Effector CD4-positive, alpha-beta T cell (primary cell): Measurements from ENCODE around the gene CYP21A2.
"Not testable (repeated sequence)": the region's sequence is repeated elsewhere in the genome, so short reads cannot be mapped to it uniquely, and the experiment has no call there.

Experiments
- DNase-seq: peaks from one replicate; pipeline ENCODE4 v3.0.0-alpha.2; 2020

The CYP21A2 gene

DNA sequence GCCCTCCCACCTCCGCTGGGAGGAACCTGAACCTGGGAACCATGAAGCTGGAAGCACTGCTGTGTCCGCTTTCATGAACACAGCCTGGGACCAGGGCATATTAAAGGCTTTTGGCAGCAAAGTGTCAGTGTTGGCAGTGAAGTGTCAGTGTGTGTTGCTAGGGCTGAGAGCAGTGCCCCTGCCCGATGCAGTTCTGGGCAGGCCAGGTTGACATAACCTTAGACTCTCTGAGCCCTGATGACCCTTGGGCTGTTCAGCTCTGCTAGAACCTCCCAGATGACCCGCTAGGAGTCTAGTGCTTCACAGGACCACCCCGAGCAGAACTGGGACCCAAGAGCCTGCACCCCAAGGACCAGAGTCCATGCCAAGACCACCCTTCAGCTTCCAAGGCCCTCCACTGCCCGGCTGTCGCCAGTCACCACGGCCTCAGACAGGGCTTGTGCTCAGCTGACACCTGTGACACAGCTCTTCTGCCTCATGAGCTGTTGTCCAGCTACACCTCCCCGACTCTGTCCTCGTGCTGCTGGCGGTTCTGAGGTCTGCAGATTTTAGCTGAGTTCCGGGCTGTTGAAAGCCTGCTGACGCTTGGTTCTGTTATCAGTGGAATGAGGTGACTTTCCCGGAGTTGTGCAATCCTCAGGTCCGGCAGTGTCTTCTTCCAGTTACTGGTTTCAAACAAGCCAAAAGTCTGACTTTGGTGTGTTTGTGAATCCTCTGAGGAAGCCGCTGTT, 2.8 kb upstream of the CYP21A2 start:
- not testable (repeated sequence) for DNase-seq

DNA sequence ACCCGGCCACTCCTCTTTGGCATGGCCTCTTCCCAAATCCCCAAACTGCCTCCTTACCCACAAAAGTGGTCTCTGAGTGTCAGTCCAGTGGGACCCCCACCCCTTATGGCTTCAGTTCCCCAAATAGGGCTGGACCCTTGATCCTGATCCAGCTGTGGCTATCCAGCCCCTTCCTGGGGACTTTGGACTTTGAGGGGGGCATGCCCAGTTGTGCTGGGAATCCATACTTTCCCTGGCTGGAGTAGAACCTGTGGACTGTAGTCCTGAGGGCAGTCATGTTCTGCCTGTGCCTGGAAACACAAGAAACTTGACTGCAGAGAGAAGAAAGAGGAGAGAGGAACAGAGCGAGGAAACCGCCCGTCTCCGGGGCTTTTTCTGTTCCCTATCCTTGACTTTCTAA, 1.1 kb upstream of the CYP21A2 start:
- not testable (repeated sequence) for DNase-seq

DNA sequence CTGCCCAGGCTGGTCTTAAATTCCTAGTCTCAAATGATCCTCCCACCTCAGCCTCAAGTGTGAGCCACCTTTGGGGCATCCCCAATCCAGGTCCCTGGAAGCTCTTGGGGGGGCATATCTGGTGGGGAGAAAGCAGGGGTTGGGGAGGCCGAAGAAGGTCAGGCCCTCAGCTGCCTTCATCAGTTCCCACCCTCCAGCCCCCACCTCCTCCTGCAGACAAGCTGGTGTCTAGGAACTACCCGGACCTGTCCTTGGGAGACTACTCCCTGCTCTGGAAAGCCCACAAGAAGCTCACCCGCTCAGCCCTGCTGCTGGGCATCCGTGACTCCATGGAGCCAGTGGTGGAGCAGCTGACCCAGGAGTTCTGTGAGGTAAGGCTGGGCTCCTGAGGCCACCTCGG, 663 bp downstream of the CYP21A2 start:
- DNase-seq = not testable (repeated sequence)

DNA sequence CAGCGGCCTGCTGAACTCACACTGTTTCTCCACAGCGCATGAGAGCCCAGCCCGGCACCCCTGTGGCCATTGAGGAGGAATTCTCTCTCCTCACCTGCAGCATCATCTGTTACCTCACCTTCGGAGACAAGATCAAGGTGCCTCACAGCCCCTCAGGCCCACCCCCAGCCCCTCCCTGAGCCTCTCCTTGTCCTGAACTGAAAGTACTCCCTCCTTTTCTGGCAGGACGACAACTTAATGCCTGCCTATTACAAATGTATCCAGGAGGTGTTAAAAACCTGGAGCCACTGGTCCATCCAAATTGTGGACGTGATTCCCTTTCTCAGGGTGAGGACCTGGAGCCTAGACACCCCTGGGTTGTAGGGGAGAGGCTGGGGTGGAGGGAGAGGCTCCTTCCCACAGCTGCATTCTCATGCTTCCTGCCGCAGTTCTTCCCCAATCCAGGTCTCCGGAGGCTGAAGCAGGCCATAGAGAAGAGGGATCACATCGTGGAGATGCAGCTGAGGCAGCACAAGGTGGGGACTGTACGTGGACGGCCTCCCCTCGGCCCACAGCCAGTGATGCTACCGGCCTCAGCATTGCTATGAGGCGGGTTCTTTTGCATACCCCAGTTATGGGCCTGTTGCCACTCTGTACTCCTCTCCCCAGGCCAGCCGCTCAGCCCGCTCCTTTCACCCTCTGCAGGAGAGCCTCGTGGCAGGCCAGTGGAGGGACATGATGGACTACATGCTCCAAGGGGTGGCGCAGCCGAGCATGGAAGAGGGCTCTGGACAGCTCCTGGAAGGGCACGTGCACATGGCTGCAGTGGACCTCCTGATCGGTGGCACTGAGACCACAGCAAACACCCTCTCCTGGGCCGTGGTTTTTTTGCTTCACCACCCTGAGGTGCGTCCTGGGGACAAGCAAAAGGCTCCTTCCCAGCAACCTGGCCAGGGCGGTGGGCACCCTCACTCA, 1.4 kb downstream of the CYP21A2 start:
- not testable (repeated sequence) for DNase-seq

DNA sequence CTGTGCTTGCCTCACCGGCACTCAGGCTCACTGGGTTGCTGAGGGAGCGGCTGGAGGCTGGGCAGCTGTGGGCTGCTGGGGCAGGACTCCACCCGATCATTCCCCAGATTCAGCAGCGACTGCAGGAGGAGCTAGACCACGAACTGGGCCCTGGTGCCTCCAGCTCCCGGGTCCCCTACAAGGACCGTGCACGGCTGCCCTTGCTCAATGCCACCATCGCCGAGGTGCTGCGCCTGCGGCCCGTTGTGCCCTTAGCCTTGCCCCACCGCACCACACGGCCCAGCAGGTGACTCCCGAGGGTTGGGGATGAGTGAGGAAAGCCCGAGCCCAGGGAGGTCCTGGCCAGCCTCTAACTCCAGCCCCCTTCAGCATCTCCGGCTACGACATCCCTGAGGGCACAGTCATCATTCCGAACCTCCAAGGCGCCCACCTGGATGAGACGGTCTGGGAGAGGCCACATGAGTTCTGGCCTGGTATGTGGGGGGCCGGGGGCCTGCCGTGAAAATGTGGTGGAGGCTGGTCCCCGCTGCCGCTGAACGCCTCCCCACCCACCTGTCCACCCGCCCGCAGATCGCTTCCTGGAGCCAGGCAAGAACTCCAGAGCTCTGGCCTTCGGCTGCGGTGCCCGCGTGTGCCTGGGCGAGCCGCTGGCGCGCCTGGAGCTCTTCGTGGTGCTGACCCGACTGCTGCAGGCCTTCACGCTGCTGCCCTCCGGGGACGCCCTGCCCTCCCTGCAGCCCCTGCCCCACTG, 2.3 kb downstream of the CYP21A2 start:
- DNase-seq = not testable (repeated sequence)

DNA sequence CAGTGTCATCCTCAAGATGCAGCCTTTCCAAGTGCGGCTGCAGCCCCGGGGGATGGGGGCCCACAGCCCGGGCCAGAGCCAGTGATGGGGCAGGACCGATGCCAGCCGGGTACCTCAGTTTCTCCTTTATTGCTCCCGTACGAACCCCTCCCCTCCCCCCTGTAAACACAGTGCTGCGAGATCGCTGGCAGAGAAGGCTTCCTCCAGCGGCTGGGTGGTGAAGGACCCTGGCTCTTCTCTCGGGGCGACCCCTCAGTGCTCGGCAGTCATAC, 2.8 kb downstream of the CYP21A2 start:
- DNase-seq = not testable (repeated sequence)

DNA sequence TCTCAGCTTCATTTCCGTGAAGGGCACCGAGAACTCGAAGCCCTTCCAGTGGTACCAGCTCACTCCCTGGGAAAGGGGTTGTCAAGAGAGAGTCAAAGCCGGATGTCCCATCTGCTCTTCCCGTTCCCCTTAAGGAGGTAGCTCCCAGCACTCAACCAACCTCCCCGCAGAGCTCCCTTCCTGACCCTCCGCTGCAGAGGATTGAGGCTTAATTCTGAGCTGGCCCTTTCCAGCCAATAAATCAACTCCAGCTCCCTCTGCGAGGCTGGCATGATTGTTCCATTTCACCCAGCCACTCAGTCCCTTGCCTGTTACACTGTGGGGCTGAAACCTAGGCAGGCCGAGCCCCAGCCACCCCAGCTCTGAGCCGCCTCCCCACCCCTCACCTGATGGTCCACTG, 3.2 kb downstream of the CYP21A2 start:
- DNase-seq = not testable (repeated sequence)

DNA sequence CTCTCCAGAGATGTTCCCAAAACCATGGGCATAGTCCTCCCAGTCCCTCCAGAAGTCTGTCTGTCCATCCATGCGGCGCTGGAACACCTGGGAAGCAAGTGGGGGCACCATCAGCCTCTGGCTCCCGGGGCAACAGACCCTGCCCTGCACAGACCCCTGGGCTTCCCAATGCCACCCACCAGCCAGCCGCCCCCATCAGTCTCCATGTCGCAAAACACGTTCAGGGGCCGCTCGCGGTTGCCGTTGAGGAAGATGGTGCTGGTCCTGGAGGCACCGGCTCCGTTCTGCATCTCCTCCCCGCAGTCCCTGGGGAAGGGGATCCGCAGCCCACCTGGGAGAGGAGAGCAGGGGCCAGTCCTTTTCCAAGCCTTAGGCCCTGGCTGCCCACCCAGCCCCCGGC, 4.1 kb downstream of the CYP21A2 start:
- DNase-seq = not testable (repeated sequence)

DNA sequence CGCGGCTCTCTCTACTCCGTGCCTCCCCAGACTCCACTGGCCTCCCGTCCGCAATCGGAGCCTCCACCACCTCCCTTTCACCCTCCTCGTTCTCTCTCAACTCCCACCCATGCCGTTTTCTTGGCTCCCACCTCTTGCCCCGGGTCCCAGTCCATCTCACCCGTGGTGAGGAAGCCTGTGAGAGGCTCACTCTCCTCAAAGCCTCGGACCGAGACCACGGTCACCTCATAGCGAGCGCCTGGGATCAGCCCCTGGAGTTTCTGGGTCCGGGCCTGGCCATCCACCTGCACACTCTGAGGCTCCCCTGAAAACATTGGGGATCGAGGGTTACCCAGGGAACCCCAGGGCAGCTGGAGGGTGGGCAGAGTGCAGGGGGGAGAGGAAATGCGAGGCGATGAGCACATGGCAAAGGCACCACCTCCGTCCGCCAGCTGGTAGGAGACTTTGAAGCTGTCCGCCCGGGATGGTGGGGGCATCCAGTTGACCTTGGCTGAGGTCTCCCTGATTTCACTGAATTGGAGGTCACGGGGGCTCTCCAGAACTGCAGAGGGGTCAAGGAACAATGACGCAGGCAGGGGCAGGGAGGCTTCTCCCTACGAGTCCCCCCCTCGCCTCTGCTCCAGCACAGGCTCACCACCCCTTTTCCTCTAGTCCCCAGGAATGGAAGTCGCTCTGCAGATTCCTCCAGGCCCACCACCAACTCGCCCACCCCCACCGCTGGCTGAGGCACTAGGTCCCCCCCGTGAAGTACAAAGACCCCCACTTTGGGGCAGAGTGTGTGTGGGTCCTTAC, 5.6 kb downstream of the CYP21A2 start:
- not testable (repeated sequence) for DNase-seq

DNA sequence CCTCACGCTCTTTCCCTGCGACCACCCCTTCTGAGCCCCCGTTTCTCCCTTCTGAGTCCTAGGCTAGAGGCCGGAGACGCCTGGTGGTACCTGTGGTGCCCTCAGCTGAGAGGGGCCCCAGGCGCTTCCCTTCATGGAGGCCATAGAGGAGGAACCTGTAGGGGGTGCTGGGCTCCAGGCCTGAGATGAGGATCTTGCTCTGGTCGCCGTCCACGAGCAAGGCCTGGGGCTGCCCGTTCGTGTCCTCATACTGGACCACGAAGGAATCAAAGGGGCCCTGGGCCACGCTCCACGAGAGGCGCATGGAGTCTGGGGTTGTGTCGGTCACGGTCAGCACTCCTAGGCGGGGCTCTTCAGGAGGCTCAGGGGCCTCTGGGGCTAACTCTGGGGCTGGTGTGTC, 6.7 kb downstream of the CYP21A2 start:
- DNase-seq = not testable (repeated sequence)

DNA sequence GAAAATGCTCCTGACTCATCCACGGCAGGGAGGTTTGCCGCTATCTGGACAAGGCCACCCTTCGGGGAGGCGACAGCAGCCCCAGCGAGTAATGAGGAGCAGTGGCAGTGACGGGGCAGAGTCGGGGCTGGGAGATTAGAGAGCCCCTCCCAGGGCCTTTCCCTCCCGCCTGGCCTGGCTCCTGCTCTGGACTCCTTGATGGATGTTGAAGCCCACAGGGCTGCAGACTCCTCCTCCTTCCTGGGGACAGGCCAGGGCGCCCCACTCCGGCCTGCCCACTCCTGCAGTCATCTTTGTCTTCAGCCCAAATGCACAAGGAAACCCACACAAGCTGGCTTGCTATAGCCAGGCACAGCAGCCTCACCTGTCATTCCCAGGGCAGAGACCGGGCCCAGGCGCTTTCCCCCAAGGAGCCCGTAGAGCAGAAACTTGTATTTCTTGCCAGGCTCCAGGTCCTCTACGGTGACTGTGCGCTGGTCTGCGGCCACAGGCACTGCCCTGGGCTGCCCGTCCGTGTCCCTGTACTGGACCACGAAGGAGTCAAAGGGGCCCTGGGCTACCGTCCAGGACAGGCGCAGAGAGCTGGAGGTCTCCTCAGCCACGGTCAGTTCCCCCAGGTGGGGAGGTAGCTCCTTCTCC, 7.7 kb downstream of the CYP21A2 start:
- DNase-seq = no peak

DNA sequence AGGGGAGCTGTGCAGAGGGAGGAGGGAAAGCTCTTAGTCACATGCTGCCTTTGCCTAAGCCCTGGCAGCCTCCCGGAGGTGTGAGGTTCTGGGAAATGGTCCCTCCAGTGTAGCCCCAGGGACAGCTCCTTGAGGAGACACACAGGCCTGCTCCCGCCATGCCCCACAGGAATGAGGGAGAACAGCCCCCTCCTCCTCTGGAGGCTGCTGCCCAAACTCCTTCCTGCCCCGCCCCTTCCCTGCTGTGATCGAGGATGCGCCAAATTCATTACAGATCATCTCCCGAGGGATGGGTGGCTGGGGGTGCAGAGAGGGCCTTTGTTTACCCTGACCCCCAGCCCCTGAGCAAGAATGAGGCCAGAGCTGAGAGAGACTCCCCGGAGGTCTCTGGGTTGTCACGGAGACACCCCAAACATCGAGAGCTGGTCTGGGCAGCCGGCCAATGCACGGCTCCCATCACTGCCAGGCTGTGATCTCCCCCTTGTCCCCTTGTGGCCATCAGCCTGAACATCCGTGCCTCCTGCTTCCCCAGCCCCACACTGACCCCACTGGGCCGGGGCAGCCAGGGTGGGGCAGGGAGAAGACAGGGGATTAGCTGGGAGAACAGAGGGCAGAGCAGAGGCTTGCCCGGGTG, 8.4 kb downstream of the CYP21A2 start:
- no peak for DNase-seq

DNA sequence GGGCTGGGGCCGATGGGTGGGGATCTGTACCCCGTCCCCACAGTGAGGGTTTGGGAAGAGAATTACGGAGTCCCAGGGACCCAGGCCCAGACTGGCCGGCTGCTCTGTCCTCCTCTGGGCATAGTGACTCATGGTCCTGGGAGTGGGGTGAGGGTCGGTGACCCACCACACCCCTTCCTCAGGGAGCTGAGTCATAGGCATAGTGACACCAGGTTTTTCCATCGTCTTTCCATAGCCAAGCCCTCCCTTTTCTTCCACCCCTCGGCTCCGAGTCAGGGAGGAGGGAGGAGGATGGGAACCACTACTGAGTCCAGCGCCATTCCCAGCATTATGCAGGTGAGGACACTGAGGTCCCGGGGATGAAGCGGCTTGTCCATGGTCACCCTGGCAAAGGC, 8.9 kb downstream of the CYP21A2 start:
- DNase-seq = no peak

DNA sequence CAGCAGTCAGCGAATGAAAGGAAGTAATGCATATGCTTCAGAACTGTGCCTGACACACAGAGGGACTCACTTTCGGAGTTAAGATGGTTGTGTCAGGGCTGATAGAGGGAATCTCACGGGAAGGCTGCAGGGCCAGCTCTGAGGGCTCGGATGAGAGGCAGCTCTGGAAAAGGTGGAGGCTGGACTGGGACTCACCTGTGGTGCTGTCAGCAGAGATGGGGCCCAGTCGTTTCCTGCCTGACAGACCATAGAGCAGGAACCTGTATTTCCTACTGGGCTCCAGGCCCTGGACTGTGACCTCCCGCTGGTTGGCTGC, 9.3 kb downstream of the CYP21A2 start:
- no peak for DNase-seq

DNA sequence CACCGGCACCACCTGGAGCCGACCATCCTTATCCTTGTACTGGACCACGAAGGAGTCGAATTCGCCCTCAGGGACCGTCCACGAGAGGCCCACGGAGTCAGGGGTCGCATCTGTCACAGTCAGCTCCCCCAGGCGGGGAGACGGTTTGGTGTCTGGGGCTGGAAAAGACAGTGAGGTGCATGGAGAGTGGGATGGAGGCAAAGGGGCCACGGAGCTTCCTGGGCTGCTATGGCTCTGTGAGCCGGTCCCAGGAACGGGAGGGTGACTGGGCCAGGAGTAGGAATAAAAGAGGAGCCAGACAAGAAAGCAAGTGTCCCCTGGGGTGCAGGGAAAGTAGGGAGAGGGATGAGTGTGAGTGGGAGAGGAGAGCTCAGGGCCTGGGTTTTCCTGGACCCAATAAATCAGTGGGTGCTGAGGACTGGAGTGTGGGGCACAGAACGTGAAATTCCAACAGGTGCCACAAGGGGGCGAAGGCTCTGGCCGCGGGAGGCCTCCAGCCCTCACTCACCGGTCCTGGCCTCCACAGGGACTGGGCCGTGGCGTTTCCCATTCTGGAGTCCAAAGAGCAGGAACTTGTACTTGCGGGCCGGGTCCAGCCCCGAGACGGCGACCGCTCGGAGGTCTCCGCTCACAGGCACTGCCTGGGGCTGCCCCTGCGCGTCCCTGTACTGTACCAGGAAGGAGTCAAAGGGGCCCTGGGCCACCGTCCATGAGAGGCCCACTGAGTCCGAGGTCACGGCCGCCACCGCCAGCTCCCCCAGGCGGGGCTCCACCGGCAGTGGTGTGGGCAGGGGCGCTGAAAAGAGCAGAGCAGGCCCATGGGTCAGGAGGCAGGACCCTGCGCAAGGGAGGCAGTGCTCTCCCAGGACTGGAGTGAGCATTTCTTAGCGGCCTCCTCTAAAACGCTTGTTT, 9.9 kb downstream of the CYP21A2 start:
- DNase-seq = peak; percentile 54

DNA sequence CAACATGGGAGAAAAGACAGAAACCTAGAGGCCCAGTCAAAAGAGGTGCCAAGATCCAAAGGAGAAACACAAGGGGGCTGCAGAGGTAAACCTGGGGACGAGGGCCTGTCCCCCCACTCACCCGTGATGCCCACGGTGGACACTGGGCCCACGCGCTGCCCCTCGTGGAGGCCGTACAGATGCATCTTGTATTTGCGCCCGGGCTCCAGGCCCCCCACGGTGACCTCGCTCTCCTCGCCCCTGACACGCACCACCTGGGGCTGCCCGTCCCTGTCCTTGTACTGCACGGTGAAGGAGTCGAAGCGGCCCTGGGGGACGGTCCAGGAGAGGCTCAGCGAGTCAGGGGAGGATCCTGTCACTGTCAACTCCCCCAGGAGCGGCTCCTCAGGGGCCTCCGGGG, 10.9 kb downstream of the CYP21A2 start:
- not testable (repeated sequence) for DNase-seq

DNA sequence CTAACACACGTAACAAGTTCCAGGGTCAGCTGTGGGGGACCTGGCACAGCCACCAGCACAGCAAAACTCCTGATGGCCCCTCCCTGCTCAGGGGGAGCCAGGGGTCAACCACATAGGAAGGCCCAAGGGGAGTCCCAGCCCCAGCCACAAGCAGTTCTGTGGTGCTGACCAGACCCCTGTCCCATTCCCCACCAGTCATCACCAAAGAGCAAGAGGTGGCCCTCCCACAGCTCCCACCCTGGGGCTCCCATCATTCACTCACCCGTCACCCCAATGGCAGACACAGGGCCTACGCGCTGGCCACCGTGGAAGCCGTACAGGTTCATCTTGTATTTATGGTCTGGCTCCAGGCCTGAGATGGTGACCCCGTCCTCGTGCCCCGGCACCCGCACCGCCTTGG, 11.5 kb downstream of the CYP21A2 start:
- not testable (repeated sequence) for DNase-seq

DNA sequence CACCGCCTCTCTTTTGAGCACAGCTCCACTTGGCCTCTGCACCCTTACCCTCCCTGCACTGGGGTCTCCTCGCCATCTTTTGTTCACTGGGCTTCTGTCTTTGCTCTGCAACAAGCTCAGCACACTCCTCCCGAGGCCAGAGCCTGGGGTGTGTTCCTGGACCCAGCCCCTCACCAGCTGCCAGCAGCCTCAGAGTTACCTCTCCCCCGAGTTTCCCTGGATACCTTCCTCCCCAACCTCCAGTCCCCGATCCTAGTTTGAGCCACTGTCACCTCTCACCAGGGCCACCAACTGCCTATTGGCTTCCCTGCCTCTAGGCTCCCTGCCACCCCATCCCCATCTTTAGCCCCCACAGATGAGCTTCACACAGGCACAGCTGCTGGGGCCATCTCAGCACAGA, 12.3 kb downstream of the CYP21A2 start:
- no peak for DNase-seq

DNA sequence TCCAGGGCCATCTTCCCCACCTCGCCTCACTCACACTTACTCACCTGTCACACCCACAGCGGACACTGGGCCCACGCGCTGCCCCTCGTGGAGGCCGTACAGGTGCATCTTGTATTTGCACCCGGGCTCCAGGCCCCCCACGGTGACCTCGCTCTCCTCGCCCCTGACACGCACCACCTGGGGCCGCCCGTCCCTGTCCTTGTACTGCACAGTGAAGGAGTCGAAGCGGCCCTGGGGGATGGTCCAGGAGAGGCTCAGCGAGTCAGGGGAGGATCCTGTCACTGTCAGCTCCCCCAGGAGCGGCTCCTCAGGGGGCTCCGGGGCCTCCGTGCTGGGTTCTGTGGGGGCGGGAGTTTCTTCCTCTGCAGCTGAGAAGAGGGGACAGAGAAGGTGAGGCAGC, 14.4 kb downstream of the CYP21A2 start:
- DNase-seq = not testable (repeated sequence)

DNA sequence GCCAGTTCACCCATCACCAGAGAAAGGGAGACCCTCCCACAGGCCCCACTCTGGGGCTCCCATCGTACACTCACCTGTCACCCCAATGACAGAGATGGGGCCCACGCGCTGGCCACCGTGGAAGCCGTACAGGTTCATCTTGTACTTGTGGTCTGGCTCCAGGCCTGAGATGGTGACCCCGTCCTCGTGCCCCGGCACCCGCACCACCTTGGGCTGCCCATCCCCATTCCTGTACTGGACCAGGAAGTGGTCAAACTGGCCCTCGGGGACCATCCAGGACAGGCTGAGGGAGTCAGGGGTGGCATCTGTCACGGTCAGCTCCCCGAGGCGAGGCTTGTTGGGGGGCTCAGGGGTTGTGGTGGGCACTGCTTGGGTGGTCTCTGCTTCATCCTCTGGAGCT, 15.1 kb downstream of the CYP21A2 start:
- not testable (repeated sequence) for DNase-seq

DNA sequence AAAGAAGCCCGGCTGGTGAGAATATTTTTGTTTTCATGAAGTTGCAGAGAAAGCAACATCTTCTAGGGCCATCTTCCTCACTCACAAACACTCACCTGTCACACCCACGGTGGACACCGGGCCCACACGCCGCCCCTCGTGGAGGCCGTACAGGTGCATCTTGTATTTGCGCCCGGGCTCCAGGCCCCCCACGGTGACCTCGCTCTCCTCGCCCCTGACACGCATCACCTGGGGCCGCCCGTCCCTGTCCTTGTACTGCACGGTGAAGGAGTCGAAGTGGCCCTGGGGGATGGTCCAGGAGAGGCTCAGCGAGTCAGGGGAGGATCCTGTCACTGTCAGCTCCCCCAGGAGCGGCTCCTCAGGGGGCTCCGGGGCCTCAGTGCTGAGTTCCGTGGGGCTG, 17.5 kb downstream of the CYP21A2 start:
- not testable (repeated sequence) for DNase-seq
